Common myeloid progenitor, CD34-positive (primary cell): ENCODE measurements around the gene EPB41L2.
"Not testable (repeated sequence)": the region's sequence is repeated elsewhere in the genome, so short reads cannot be mapped to it uniquely, and the experiment has no call there.

ENCODE experiments used
- CTCF ChIA-PET: fragments of 350-600 bp; sonication (Branson Sonifier 250); formaldehyde crosslinking; loops from one replicate; lab custom pipeline; 2021; ENCODE audit warnings: antibody characterized with exemption; lab: Charles Lee
- POLR2A ChIA-PET: fragments of 350-600 bp; sonication (Branson Sonifier 250); formaldehyde crosslinking; loops from one replicate; lab custom pipeline; 2021; ENCODE audit warnings: antibody characterized with exemption; lab: Charles Lee
- DNase-seq, 3 donors: peaks; one replicate each; pipeline versions ENCODE4 v3.0.0 to v3.0.0-alpha.2; 2013
- H3K27ac ChIP-seq, 2 experiments: 1 replicate in 1 of 2; 2 replicates in 1 of 2; pipeline ENCODE4 v1.7.0; 2013; ENCODE audit warnings: inconsistent platforms in 2 of 2, low read length in 2 of 2, mild to moderate bottlenecking in 2 of 2, low read depth in 1 of 2, moderate library complexity in 1 of 2; ENCODE audit not compliant: severe bottlenecking in 2 of 2, insufficient read depth in 1 of 2, poor library complexity in 1 of 2
- H3K27me3 ChIP-seq, 5 experiments: replicated peaks in 2 of 5; 1 replicate in 3 of 5; 2 replicates in 2 of 5; pipeline versions ENCODE4 v1.6.1 to v1.7.0; 2013; ENCODE audit warnings: low read length in 4 of 5, mild to moderate bottlenecking in 2 of 5, moderate library complexity in 2 of 5, inconsistent platforms in 1 of 5; ENCODE audit not compliant: insufficient read depth in 5 of 5, control insufficient read depth in 4 of 5
- H3K36me3 ChIP-seq, 4 experiments: 1 replicate in 2 of 4; 2 replicates in 2 of 4; pipeline versions ENCODE4 v1.6.1 to v1.7.0; 2013; ENCODE audit warnings: low read length in 3 of 4, control low read depth in 1 of 4, mild to moderate bottlenecking in 1 of 4; ENCODE audit not compliant: control insufficient read depth in 4 of 4, insufficient read depth in 4 of 4
- H3K4me1 ChIP-seq, 4 experiments: 1 replicate in 3 of 4; 2 replicates in 1 of 4; pipeline versions ENCODE4 v1.6.1 to v1.7.1; 2013; ENCODE audit warnings: low read length in 3 of 4, mild to moderate bottlenecking in 3 of 4, control low read depth in 1 of 4, inconsistent platforms in 1 of 4, moderate library complexity in 1 of 4; ENCODE audit not compliant: control insufficient read depth in 4 of 4, insufficient read depth in 4 of 4; ENCODE audit errors: control extremely low read depth in 1 of 4
- H3K4me3 ChIP-seq, 7 experiments: 1 replicate in 4 of 7; 2 replicates in 3 of 7; pipeline versions ENCODE4 v1.5.1 to v1.7.0; 2013; ENCODE audit warnings: mild to moderate bottlenecking in 7 of 7, low read length in 6 of 7, moderate library complexity in 6 of 7, inconsistent platforms in 2 of 7, low read depth in 2 of 7, control low read depth in 1 of 7; ENCODE audit not compliant: insufficient read depth in 4 of 7, control insufficient read depth in 1 of 7; ENCODE audit errors: extremely low read depth in 1 of 7
- H3K9me3 ChIP-seq, 5 experiments: 1 replicate in 4 of 5; 2 replicates in 1 of 5; pipeline versions ENCODE4 v1.6.1 to v1.7.1; 2013; ENCODE audit warnings: low read length in 4 of 5, mild to moderate bottlenecking in 2 of 5, inconsistent platforms in 1 of 5, low read depth in 1 of 5, moderate library complexity in 1 of 5; ENCODE audit not compliant: control insufficient read depth in 4 of 5, insufficient read depth in 2 of 5; ENCODE audit errors: control extremely low read depth in 1 of 5
- WGBS: methylation state at CpG from one replicate; pipeline ENCODE4 v1.1.5; 2013; ENCODE audit not compliant: insufficient coverage; 5-methylcytosine and 5-hydroxymethylcytosine counted together

EPB41L2 gene

DNA sequence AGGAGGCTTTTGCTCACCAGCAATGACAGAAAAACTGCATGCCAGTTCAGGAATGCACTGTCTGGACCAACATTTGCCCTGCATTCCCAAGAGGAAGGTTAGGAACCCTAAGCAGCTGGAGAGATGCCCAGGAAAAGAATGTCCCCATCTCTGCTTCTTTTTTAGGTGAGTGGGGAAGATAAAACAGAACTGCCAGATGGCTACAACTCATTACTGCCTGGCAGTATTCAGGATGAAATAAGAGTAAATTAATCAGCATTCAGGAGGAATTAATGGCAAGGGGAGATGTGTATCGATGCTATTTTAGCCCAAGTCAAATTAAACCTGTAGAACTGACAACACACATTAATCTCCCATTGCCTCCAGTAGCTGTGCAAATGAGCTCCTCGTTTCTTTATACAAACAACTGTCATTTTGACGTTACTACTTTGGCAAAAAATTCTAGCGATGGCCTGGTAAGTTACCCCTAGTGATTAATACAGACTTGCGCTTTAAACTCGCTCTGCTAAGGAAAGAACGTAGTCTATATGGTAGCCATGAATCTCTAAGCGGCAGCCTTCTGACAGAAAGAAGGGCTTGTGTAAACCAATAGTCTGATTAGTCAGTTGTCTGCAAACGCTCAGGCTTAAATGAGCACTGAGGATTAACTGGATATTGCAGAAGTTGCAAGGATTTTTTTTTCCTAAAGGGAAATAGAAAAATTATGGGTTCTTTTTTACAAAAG, 252.6 kb downstream of the EPB41L2 start:
- DNase-seq, result no peak
- Histone ChIP-seq H3K4me3 (no peak overlapping the region), H3K9me3 (no peaks in the 10 kb centered on the region), H3K4me1 (no peaks in the 10 kb centered on the region), H3K36me3 (no peaks in the 10 kb centered on the region), H3K27ac (no peak overlapping the region), H3K27me3 (no peaks in the 10 kb centered on the region)
- ChIA-PET CTCF (no interaction called here), POLR2A (interaction anchor here (0.5 kb wide), 1 partner anchor 1500 kb away, joined by 4 read pairs; no protein-coding TSS in a partner anchor)
- 100% methylated on average over 8 of the region's 9 CpGs for WGBS

DNA sequence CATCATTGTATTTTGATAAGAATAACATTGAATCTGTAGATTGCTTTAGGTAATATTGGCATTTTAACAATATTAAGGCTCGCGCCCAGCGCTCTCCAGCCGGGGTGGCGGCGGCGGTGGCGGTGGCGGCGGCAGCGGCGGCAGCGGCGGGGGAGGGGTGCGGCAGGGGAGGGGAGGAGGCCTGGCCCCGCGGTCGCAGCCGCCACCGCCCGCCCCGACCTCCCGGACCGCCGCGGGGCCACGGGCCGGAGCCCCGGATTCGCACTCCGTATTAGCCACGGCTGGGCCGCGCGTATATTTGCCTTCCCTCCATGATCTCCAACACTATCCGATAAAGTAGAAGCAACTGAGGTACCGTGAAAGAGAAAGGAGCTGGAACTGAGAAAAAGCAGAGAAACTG, 261.7 kb downstream of the EPB41L2 start:
- DNase-seq, POLR2A ChIA-PET, CTCF ChIA-PET, H3K4me1 ChIP-seq, H3K9me3 ChIP-seq, H3K4me3 ChIP-seq, H3K36me3 ChIP-seq, H3K27ac ChIP-seq, H3K27me3 ChIP-seq: not testable (repeated sequence)
- WGBS, result 89% methylated on average over 1 of the region's 37 CpGs

- Histone ChIP-seq H3K27ac (no peak overlapping the region), H3K4me3 (no peak overlapping the region), H3K36me3 (no peaks in the 10 kb centered on the region), H3K27me3 (no peaks in the 10 kb centered on the region), H3K4me1 (no peaks in the 10 kb centered on the region), H3K9me3 (peaks cover 0 to 9% (median 0%) of the 10 kb centered on the region in 5 experiments)
- WGBS, result no CpG with 5 or more reads among the region's 2 CpGs
- ChIA-PET CTCF (no interaction called here), POLR2A (no interaction called here)
- DNase-seq, result no peak
These were observed 266.0 kb downstream of the EPB41L2 start for GRCh38 chr6:130797061-130797460.

- H3K27me3 ChIP-seq, result no peaks in the 10 kb centered on the region
- no peaks in the 10 kb centered on the region for H3K4me1 ChIP-seq
- CTCF ChIA-PET, result no interaction called here
- H3K9me3 ChIP-seq, result peaks cover 0 to 9% (median 0%) of the 10 kb centered on the region in 5 experiments
- no peak overlapping the region for H3K4me3 ChIP-seq
- POLR2A ChIA-PET, result no interaction called here
- H3K27ac ChIP-seq, result no peak overlapping the region
- H3K36me3 ChIP-seq, result no peaks in the 10 kb centered on the region
- no peak for DNase-seq
These were observed 266.6 kb downstream of the EPB41L2 start for GRCh38 chr6:130796313-130796905.

- Histone ChIP-seq H3K9me3 (peaks cover 0 to 6% (median 0%) of the 10 kb centered on the region in 5 experiments), H3K36me3 (no peaks in the 10 kb centered on the region), H3K27ac (no peak overlapping the region), H3K4me3 (no peak overlapping the region), H3K27me3 (no peaks in the 10 kb centered on the region), H3K4me1 (no peaks in the 10 kb centered on the region)
- ChIA-PET CTCF (no interaction called here), POLR2A (no interaction called here)
- DNase-seq, result no peak
- WGBS, result 76% methylated on average over 3 of the region's 3 CpGs
These were observed 268.3 kb downstream of the EPB41L2 start for GRCh38 chr6:130794738-130795137.

DNA sequence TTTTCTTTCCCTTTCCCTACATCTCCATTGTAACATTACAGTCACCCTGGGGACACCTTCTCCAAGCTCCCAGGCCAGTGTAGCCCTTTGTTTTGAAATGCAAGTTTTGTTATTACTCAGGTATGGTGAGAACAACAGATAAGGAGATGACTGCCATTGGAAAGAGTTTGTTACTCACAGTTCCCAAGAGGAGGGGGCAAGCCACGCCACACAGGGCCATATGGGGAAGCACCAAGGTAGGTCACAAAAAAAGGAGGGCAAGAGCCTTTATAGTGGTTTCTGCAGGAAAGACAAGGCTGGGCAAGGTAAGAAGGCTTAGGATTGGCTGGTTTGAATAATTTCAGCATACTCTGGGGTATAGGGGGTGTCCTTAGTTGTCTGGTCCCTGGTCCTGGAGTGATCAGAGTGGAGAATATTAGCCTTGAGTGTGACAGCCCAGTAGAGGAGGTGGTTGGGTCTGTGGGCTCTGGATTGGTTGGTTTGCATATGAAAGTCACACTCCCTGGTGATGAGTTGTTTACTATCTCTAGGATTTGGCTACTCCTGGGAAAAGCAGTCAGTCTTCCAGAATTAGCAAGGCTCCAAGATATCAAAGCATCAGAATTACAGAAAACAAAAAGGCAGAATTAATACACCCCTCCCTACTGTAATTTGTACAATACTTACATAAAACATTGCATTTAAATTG, 268.9 kb downstream of the EPB41L2 start:
- H3K9me3 ChIP-seq, result peaks cover 0 to 3% (median 0%) of the 10 kb centered on the region in 5 experiments
- 100% methylated on average over 1 of the region's 1 CpG for WGBS
- no peak overlapping the region for H3K4me3 ChIP-seq
- H3K27ac ChIP-seq, result no peak overlapping the region
- CTCF ChIA-PET, result no interaction called here
- no peaks in the 10 kb centered on the region for H3K4me1 ChIP-seq
- H3K36me3 ChIP-seq, result no peaks in the 10 kb centered on the region
- POLR2A ChIA-PET, result no interaction called here
- no peak for DNase-seq
- H3K27me3 ChIP-seq, result no peaks in the 10 kb centered on the region
